Activated CD4-positive, alpha-beta memory T cell treated with anti-CD3 and anti-CD28 coated beads, Interleukin-2, amount 10 ng/mL, durations not matched to agents 7 days and 5 days (primary cell): ENCODE measurements around the gene ATG9A. TPM values are rescaled to one million over a fixed set of nuclear protein-coding genes. Genes with fewer than 3 reads are reported as not detected.

Experiments
- CTCF ChIA-PET: fragments of 350-600 bp; sonication (Branson Sonifier 250); formaldehyde crosslinking; loops from one replicate; lab custom pipeline; 2021; ENCODE audit warnings: antibody characterized with exemption, inconsistent platforms; lab: Charles Lee
- POLR2A ChIA-PET: fragments of 350-600 bp; sonication (Branson Sonifier 250); formaldehyde crosslinking; loops from one replicate; lab custom pipeline; 2021; ENCODE audit warnings: antibody characterized with exemption; lab: Charles Lee
- DNase-seq: peaks from one replicate; pipeline ENCODE4 v3.0.0-alpha.2; 2020
- H3K27ac Mint-ChIP-seq: one replicate; pipeline ENCODE4 v1.8.0; 2021; ENCODE audit warnings: mild to moderate bottlenecking, mixed read lengths
- H3K27me3 Mint-ChIP-seq: one replicate; pipeline ENCODE4 v1.8.0; 2021; ENCODE audit warnings: mixed read lengths
- H3K36me3 Mint-ChIP-seq: one replicate; pipeline ENCODE4 v1.8.0; 2021; ENCODE audit warnings: low read depth, mixed read lengths
- H3K4me1 Mint-ChIP-seq: one replicate; pipeline ENCODE4 v1.8.0; 2021; ENCODE audit warnings: mixed read lengths
- H3K4me3 Mint-ChIP-seq: one replicate; pipeline ENCODE4 v1.8.0; 2021; ENCODE audit warnings: mild to moderate bottlenecking, mixed read lengths
- H3K9me3 Mint-ChIP-seq: one replicate; pipeline ENCODE4 v1.8.0; 2021; ENCODE audit warnings: mixed read lengths
- total RNA-seq, 2 experiments: library from RNA; stranded (reverse); gene quantifications; one replicate each; pipeline ENCODE4 v1.2.3, GENCODE V29; 2021

Gene ATG9A
- total RNA-seq, 2 experiments from 2014 or later = 58.9 to 60.7 TPM

GRCh38 chr2:219243291-219243761 is 13.9 kb upstream of the ATG9A start:
- no peaks in the 10 kb centered on the region for H3K27me3 Mint-ChIP-seq
- no peak for DNase-seq
- CTCF ChIA-PET = interaction anchor here (3.7 kb wide), 1 partner anchor 51 kb away, joined by 32 read pairs; no protein-coding TSS in a partner anchor
- H3K36me3 Mint-ChIP-seq = peaks cover 31% of the 10 kb centered on the region
- no peaks in the 10 kb centered on the region for H3K9me3 Mint-ChIP-seq
- POLR2A ChIA-PET = interaction anchor here (0.6 to 15.2 kb wide), 4 partner anchors 10 to 159 kb away, joined by 3 to 425 read pairs (median 40); partner anchors contain the start of genes ANKZF1, ATG9A, CNPPD1 and TUBA4A
- peaks cover 46% of the 10 kb centered on the region for H3K4me1 Mint-ChIP-seq
- H3K4me3 Mint-ChIP-seq = peak overlapping the region; percentile 39
- H3K27ac Mint-ChIP-seq = peak overlapping the region; percentile 56

- H3K27me3 Mint-ChIP-seq = no peaks in the 10 kb centered on the region
- no peak overlapping the region for H3K27ac Mint-ChIP-seq
- H3K4me3 Mint-ChIP-seq = no peak overlapping the region
- POLR2A ChIA-PET = interaction anchor here (15.5 kb wide), 1 partner anchor 14 kb away, joined by 425 read pairs; the partner anchor contains the start of genes GLB1L, STK16, TUBA4A and TUBA4B
- CTCF ChIA-PET = no interaction called here
- peaks cover 79% of the 10 kb centered on the region for H3K36me3 Mint-ChIP-seq
- H3K4me1 Mint-ChIP-seq = peaks cover 30% of the 10 kb centered on the region
- no peaks in the 10 kb centered on the region for H3K9me3 Mint-ChIP-seq
- no peak for DNase-seq
These were observed 4.9 kb upstream of the ATG9A start for GRCh38 chr2:219234331-219234730.

DNA sequence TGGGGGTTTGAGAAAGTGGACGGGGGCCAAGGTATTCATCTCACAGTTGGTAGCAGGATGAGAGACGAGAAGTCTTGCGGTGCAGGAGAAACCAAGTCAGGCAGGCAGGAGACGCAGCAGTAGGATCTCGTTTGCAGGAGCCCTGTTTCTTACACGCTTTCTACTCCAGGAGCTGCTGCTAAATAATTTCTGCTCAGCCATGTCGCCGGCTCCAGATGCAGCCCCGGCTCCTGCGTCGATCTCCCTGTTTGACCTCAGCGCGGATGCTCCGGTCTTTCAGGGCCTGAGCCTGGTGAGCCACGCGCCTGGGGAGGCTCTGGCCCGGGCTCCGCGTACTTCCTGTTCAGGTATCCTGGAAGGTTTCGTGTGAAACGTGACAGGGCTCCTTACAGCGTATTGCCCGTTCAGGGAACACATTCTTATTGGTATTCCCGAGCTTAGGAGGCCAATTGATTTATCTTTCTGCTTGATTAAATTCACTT is 664 bp upstream of the ATG9A start:
- DNase-seq = peak; percentile 56
- Mint-ChIP-seq H3K27ac (peak overlapping the region; percentile 100), H3K9me3 (no peaks in the 10 kb centered on the region), H3K4me3 (peak overlapping the region; percentile 99), H3K4me1 (peaks cover 55% of the 10 kb centered on the region), H3K27me3 (no peaks in the 10 kb centered on the region), H3K36me3 (peaks cover 77% of the 10 kb centered on the region)
- POLR2A ChIA-PET = interaction anchor here (0.6 to 15.5 kb wide), 14 partner anchors 9 to 825 kb away, joined by 3 to 425 read pairs (median 12); partner anchors contain the start of genes ABCB6, CNPPD1, DNAJB2 and GLB1L
- CTCF ChIA-PET = interaction anchor here (0.7 to 2.8 kb wide), 14 partner anchors 9 to 73 kb away, joined by 3 to 19 read pairs (median 5); partner anchors contain the start of genes DNAJB2, GLB1L, STK16 and TUBA4A

- CTCF ChIA-PET = interaction anchor here (0.8 to 2.8 kb wide), 8 partner anchors 11 to 72 kb away, joined by 3 to 19 read pairs (median 4); partner anchors contain the start of gene DNAJB2
- POLR2A ChIA-PET = interaction anchor here (0.8 to 15.5 kb wide), 17 partner anchors 10 to 70 kb away, joined by 3 to 425 read pairs (median 7); partner anchors contain the start of genes ABCB6, CNPPD1, DNAJB2 and GLB1L
- H3K36me3 Mint-ChIP-seq = peaks cover 77% of the 10 kb centered on the region
- H3K4me1 Mint-ChIP-seq = peaks cover 56% of the 10 kb centered on the region
- DNase-seq = no peak
- no peaks in the 10 kb centered on the region for H3K9me3 Mint-ChIP-seq
- H3K27ac Mint-ChIP-seq = peak overlapping the region; percentile 68
- H3K27me3 Mint-ChIP-seq = no peaks in the 10 kb centered on the region
- H3K4me3 Mint-ChIP-seq = peak overlapping the region; percentile 99
These were observed 528 bp downstream of the ATG9A start for GRCh38 chr2:219228911-219229304.

- Mint-ChIP-seq H3K27me3 (no peaks in the 10 kb centered on the region), H3K36me3 (peaks cover 77% of the 10 kb centered on the region), H3K9me3 (no peaks in the 10 kb centered on the region), H3K4me3 (peak overlapping the region; percentile 99), H3K27ac (peak overlapping the region; percentile 68), H3K4me1 (peaks cover 54% of the 10 kb centered on the region)
- ChIA-PET CTCF (interaction anchor here (0.8 to 2.8 kb wide), 9 partner anchors 11 to 71 kb away, joined by 3 to 19 read pairs (median 4); partner anchors contain the start of genes DNAJB2, GLB1L and STK16), POLR2A (interaction anchor here (0.8 to 15.5 kb wide), 18 partner anchors 9 to 67 kb away, joined by 3 to 425 read pairs (median 8); partner anchors contain the start of genes ABCB6, CNPPD1, DNAJB2 and GLB1L)
- DNase-seq = no peak
These were observed 1.2 kb downstream of the ATG9A start for GRCh38 chr2:219228041-219228910.

GRCh38 chr2:219225350-219225749 is 4.1 kb downstream of the ATG9A start:
- Mint-ChIP-seq H3K9me3 (no peaks in the 10 kb centered on the region), H3K27ac (no peak overlapping the region), H3K4me1 (peaks cover 32% of the 10 kb centered on the region), H3K4me3 (no peak overlapping the region), H3K27me3 (no peaks in the 10 kb centered on the region), H3K36me3 (peaks cover 79% of the 10 kb centered on the region)
- DNase-seq = no peak
- POLR2A ChIA-PET = interaction anchor here (2.1 to 15.5 kb wide), 2 partner anchors 23 to 48 kb away, joined by 8 to 425 read pairs; partner anchors contain the start of genes CNPPD1, GLB1L, STK16 and TUBA4A
- CTCF ChIA-PET = interaction anchor here (1.3 kb wide), 1 partner anchor 70 kb away, joined by 6 read pairs; no protein-coding TSS in a partner anchor

- no peaks in the 10 kb centered on the region for H3K9me3 Mint-ChIP-seq
- POLR2A ChIA-PET = interaction anchor here (0.6 to 2.1 kb wide), 2 partner anchors 15 to 47 kb away, joined by 3 to 8 read pairs; partner anchors contain the start of gene CNPPD1
- H3K4me3 Mint-ChIP-seq = no peak overlapping the region
- H3K27ac Mint-ChIP-seq = no peak overlapping the region
- peaks cover 35% of the 10 kb centered on the region for H3K4me1 Mint-ChIP-seq
- CTCF ChIA-PET = interaction anchor here (1.0 to 1.3 kb wide), 2 partner anchors 12 to 71 kb away, joined by 4 to 6 read pairs; no protein-coding TSS in a partner anchor
- H3K27me3 Mint-ChIP-seq = no peaks in the 10 kb centered on the region
- peaks cover 79% of the 10 kb centered on the region for H3K36me3 Mint-ChIP-seq
- no peak for DNase-seq
These were observed 5.4 kb downstream of the ATG9A start for GRCh38 chr2:219223831-219224610.

GRCh38 chr2:219221957-219222518 is 7.4 kb downstream of the ATG9A start:
- H3K27ac Mint-ChIP-seq = no peak overlapping the region
- CTCF ChIA-PET = interaction anchor here (1.4 kb wide), 1 partner anchor 73 kb away, joined by 3 read pairs; no protein-coding TSS in a partner anchor
- no peak for DNase-seq
- no peaks in the 10 kb centered on the region for H3K27me3 Mint-ChIP-seq
- H3K4me1 Mint-ChIP-seq = peaks cover 32% of the 10 kb centered on the region
- no peaks in the 10 kb centered on the region for H3K9me3 Mint-ChIP-seq
- H3K4me3 Mint-ChIP-seq = no peak overlapping the region
- H3K36me3 Mint-ChIP-seq = peaks cover 72% of the 10 kb centered on the region
- POLR2A ChIA-PET = interaction anchor here (0.7 to 7.4 kb wide), 3 partner anchors 7 to 32 kb away, joined by 3 to 85 read pairs (median 6); partner anchors contain the start of genes ANKZF1, ATG9A, GLB1L and STK16

- Mint-ChIP-seq H3K27me3 (no peaks in the 10 kb centered on the region), H3K9me3 (no peaks in the 10 kb centered on the region), H3K36me3 (peaks cover 73% of the 10 kb centered on the region), H3K4me1 (peaks cover 38% of the 10 kb centered on the region), H3K27ac (no peak overlapping the region), H3K4me3 (no peak overlapping the region)
- ChIA-PET POLR2A (interaction anchor here (6.0 to 7.4 kb wide), 2 partner anchors 8 to 32 kb away, joined by 63 to 85 read pairs; partner anchors contain the start of genes ANKZF1, ATG9A, TUBA4A and TUBA4B), CTCF (no interaction called here)
- no peak for DNase-seq
These were observed 8.6 kb downstream of the ATG9A start for GRCh38 chr2:219220652-219221402.

- POLR2A ChIA-PET = interaction anchor here (0.9 to 7.4 kb wide), 8 partner anchors 9 to 61 kb away, joined by 3 to 85 read pairs (median 30); partner anchors contain the start of genes ANKZF1, ATG9A, CNPPD1 and DNAJB2
- Mint-ChIP-seq H3K36me3 (peaks cover 64% of the 10 kb centered on the region), H3K9me3 (no peaks in the 10 kb centered on the region), H3K27me3 (no peaks in the 10 kb centered on the region), H3K27ac (no peak overlapping the region), H3K4me3 (no peak overlapping the region), H3K4me1 (peaks cover 34% of the 10 kb centered on the region)
- CTCF ChIA-PET = interaction anchor here (1.3 to 2.8 kb wide), 2 partner anchors 59 to 75 kb away, joined by 3 to 16 read pairs; partner anchors contain the start of gene DNAJB2
- DNase-seq = no peak
These were observed 9.5 kb downstream of the ATG9A start for GRCh38 chr2:219219784-219220532.
